SW480 (cell line): Measurements from ENCODE around the gene FAIM2.

Source experiments
- DNase-seq: peaks from one replicate; pipeline ENCODE4 v3.0.0-alpha.2; 2016; ENCODE audit warnings: low spot score

FAIM2 gene

DNA sequence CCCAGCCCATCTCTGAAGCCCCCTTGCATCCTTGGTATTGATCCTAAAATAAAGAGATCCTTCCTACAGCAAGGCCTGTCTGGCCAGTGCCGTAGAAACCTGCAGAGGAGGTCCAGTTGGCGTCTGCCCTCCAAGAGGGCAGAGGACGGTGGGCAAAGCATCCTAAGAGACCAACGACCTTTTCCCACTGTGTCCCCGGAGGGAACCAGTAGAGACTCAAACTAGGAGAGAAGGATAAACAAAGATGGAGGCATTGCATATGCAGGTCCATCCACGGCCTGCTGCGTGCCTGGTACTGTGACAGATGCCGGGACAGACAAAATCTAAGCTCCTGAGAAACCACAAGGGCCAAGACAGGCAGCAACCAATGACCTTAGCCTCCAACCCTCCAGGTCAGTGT is 79.3 kb downstream of the FAIM2 start:
- DNase-seq, result no peak

GRCh38 chr12:49823951-49824350 is 79.7 kb downstream of the FAIM2 start:
- DNase-seq, result no peak

- DNase-seq, result no peak
Observed at GRCh38 chr12:49823350-49823749, 80.3 kb downstream of the FAIM2 start.

DNA sequence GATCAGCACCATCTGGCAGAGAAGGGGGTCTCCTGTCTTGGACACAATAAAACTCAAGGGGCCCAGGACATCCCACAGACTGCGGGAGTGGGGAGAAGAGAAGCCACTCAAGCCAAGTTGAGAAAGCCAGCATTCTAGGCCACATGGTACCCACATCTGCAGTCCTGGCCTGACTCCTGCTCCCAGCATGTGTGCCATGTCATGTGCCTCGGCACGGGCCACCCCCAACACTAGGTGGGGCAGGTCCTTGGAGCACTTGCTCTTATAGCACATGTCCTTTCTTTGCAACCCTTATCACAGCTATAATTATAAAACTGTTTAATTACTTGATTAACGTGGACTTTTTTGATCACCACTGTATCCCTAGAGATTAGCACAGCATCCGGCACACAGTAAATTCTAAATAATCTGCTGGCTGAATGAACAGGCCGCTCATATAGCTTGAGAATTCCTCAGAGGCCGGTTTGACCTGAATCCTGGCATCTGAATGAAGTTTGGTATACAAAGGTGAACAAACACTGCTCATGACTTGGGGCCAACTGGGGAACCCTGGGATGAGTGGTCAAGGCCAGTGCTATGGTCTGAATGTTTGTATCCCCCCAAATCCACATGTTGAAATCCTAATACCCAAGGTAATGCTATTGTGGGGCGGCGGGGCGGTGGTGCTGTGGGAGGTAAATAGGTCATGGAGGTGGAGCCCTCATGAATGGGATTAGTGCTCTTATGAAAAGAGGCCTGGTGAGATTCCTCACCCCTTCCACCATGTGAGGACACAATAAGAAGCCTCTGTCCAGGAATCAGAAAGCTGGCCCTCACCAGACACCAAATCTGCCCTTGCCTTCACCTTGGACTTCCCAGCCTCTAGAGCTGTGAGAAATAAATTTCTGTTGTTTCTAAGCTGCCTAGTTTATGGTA is 82.1 kb downstream of the FAIM2 start:
- no peak for DNase-seq

- no peak for DNase-seq
Observed at GRCh38 chr12:49819786-49820185, 83.9 kb downstream of the FAIM2 start.

GRCh38 chr12:49818241-49818895 is 85.3 kb downstream of the FAIM2 start:
- DNase-seq, result no peak
